Small intestine (tissue), 7 donors: ENCODE results near the gene LRFN4. TPM values are rescaled to one million over a fixed set of nuclear protein-coding genes. Genes with fewer than 3 reads are reported as not detected.
A peak's percentile ranks its signal among the peaks of the same experiment; 100 is the strongest.
"Not testable (repeated sequence)": the region's sequence is repeated elsewhere in the genome, so short reads cannot be mapped to it uniquely, and the experiment has no call there.

ENCODE experiments used
- DNase-seq, 2 donors: peaks; one replicate each; pipeline versions ENCODE4 v3.0.0 to v3.0.0-alpha.2; 2013
- FAIRE-seq: peaks from 2 replicates; lab custom pipeline; 2012; peaks lifted over from hg19 to GRCh38; lab: Jason Lieb, UNC
- H3K27ac ChIP-seq, 3 donors: one replicate each; pipeline ENCODE4 v1.5.1; 2013; ENCODE audit warnings: low read length in 2 of 3, mild to moderate bottlenecking in 2 of 3, control low read depth in 1 of 3, inconsistent platforms in 1 of 3, low read depth in 1 of 3, moderate library complexity in 1 of 3
- H3K27me3 ChIP-seq, 3 donors: one replicate each; pipeline ENCODE4 v1.6.1; 2013; ENCODE audit warnings: low read length in 3 of 3, inconsistent platforms in 1 of 3; ENCODE audit not compliant: control insufficient read depth in 3 of 3, insufficient read depth in 3 of 3
- H3K36me3 ChIP-seq, 3 donors: one replicate each; pipeline ENCODE4 v1.6.1; 2013; ENCODE audit warnings: low read length in 3 of 3, inconsistent platforms in 1 of 3, low read depth in 1 of 3, mild to moderate bottlenecking in 1 of 3, moderate library complexity in 1 of 3; ENCODE audit not compliant: control insufficient read depth in 3 of 3, insufficient read depth in 2 of 3
- H3K4me1 ChIP-seq, 3 donors: one replicate each; pipeline ENCODE4 v1.6.1; 2013; ENCODE audit warnings: low read length in 2 of 3, inconsistent platforms in 1 of 3, low read depth in 1 of 3, mild to moderate bottlenecking in 1 of 3, moderate library complexity in 1 of 3; ENCODE audit not compliant: control insufficient read depth in 3 of 3, insufficient read depth in 2 of 3
- H3K4me3 ChIP-seq, 3 donors: one replicate each; pipeline ENCODE4 v1.5.1; 2013; ENCODE audit warnings: low read length in 3 of 3, control low read depth in 1 of 3, inconsistent platforms in 1 of 3, low read depth in 1 of 3, mild to moderate bottlenecking in 1 of 3, moderate library complexity in 1 of 3
- H3K9me3 ChIP-seq, 2 donors: one replicate each; pipeline ENCODE4 v1.6.1; 2013; ENCODE audit warnings: low read depth in 1 of 2, low read length in 1 of 2; ENCODE audit not compliant: control insufficient read depth in 2 of 2, insufficient read depth in 1 of 2
- WGBS, 3 donors: extraction: QIAGEN DNeasy Blood & Tissue Kit; methylation state at CpG; one replicate each; pipeline ENCODE4 v1.1.7; 2013; 5-methylcytosine and 5-hydroxymethylcytosine counted together
- polyA plus RNA-seq, 4 donors: library from polyadenylated mRNA; stranded (reverse) in 3 of 4; unstranded in 1 of 4; fragments of 200-250 nt in 3 of 4; fragments of 120-200 nt in 1 of 4; gene quantifications; one replicate each; pipeline versions ENCODE4 v1.2.1 to v1.2.3, GENCODE V29; 2013
- donor health status: healthy with polysubstance abuse.
- donor health status: control.
- donor health status: control.
- donor health status: Bipolar disorder and iron deficiency.
- donor health status: healthy.

The LRFN4 gene
- polyA plus RNA-seq, 4 donors = 1.4 to 12.2 (median 6.2) TPM

- H3K4me3 ChIP-seq = no peak overlapping the region
- no peaks in the 10 kb centered on the region for H3K4me1 ChIP-seq
- no peaks in the 10 kb centered on the region for H3K27me3 ChIP-seq
- DNase-seq (no peak), FAIRE-seq (no peak)
- no peak overlapping the region for H3K27ac ChIP-seq
- no peaks in the 10 kb centered on the region for H3K9me3 ChIP-seq
- WGBS, 3 donors = 74 to 89% (median 85%) methylated on average over 3 of the region's 3 CpGs
- H3K36me3 ChIP-seq = peaks cover 0 to 21% (median 5%) of the 10 kb centered on the region in 3 donors
These were observed 36.0 kb upstream of the LRFN4 start for GRCh38 chr11:66820901-66821300.

GRCh38 chr11:66823700-66824099 lies 33.2 kb upstream of the LRFN4 start:
- Histone ChIP-seq H3K36me3 (peaks cover 0 to 15% (median 6%) of the 10 kb centered on the region in 3 donors), H3K4me1 (no peaks in the 10 kb centered on the region), H3K27me3 (no peaks in the 10 kb centered on the region), H3K4me3 (no peak overlapping the region), H3K9me3 (no peaks in the 10 kb centered on the region), H3K27ac (no peak overlapping the region)
- DNase-seq (no peak), FAIRE-seq (no peak)
- WGBS, 3 donors = 93 to 97% (median 96%) methylated on average over 4 of the region's 4 CpGs

GRCh38 chr11:66824573-66824972 lies 32.3 kb upstream of the LRFN4 start:
- DNase-seq, H3K9me3 ChIP-seq, H3K27me3 ChIP-seq, H3K4me3 ChIP-seq, FAIRE-seq, H3K4me1 ChIP-seq, H3K27ac ChIP-seq: not testable (repeated sequence)
- H3K36me3 ChIP-seq = peaks cover 0 to 22% (median 7%) of the 10 kb centered on the region in 3 donors
- WGBS, 3 donors = 94 to 98% (median 97%) methylated on average over 3 of the region's 4 CpGs

- DNase-seq (no peak), FAIRE-seq (no peak)
- Histone ChIP-seq H3K4me1 (no peaks in the 10 kb centered on the region), H3K9me3 (no peaks in the 10 kb centered on the region), H3K36me3 (peaks cover 0 to 28% (median 0%) of the 10 kb centered on the region in 3 donors), H3K4me3 (no peak overlapping the region), H3K27ac (no peak overlapping the region), H3K27me3 (no peaks in the 10 kb centered on the region)
- 46 to 59% (median 54%) methylated on average over 4 of the region's 4 CpGs for WGBS, 3 donors
These were observed 22.4 kb upstream of the LRFN4 start for GRCh38 chr11:66834539-66834845.

GRCh38 chr11:66834943-66835342 lies 21.9 kb upstream of the LRFN4 start:
- Histone ChIP-seq H3K9me3 (no peaks in the 10 kb centered on the region), H3K27ac (no peak overlapping the region), H3K4me1 (no peaks in the 10 kb centered on the region), H3K4me3 (no peak overlapping the region), H3K36me3 (peaks cover 0 to 30% (median 0%) of the 10 kb centered on the region in 3 donors), H3K27me3 (no peaks in the 10 kb centered on the region)
- FAIRE-seq = no peak
- WGBS, 3 donors = 60 to 70% (median 68%) methylated on average over 5 of the region's 5 CpGs
- no peak for DNase-seq

- Histone ChIP-seq H3K36me3 (peaks cover 0 to 36% (median 0%) of the 10 kb centered on the region in 3 donors), H3K27ac (no peak overlapping the region), H3K9me3 (no peaks in the 10 kb centered on the region), H3K4me1 (no peaks in the 10 kb centered on the region), H3K27me3 (no peaks in the 10 kb centered on the region), H3K4me3 (no peak overlapping the region)
- WGBS, 3 donors = 88 to 91% (median 91%) methylated on average over 12 of the region's 12 CpGs
- no peak for FAIRE-seq
- DNase-seq = no peak
These were observed 21.0 kb upstream of the LRFN4 start for GRCh38 chr11:66835768-66836405.

GRCh38 chr11:66840317-66841091 lies 16.4 kb upstream of the LRFN4 start:
- WGBS, 3 donors = 83 to 89% (median 87%) methylated on average over 4 of the region's 4 CpGs
- peaks cover 4 to 18% (median 11%) of the 10 kb centered on the region in 3 donors for H3K4me1 ChIP-seq
- H3K4me3 ChIP-seq = no peak overlapping the region
- FAIRE-seq (no peak), DNase-seq (no peak)
- H3K9me3 ChIP-seq = no peaks in the 10 kb centered on the region
- peaks cover 0 to 42% (median 0%) of the 10 kb centered on the region in 3 donors for H3K36me3 ChIP-seq
- no peaks in the 10 kb centered on the region for H3K27me3 ChIP-seq
- H3K27ac ChIP-seq = no peak overlapping the region

GRCh38 chr11:66841861-66842260 lies 15.0 kb upstream of the LRFN4 start:
- Histone ChIP-seq H3K4me1 (peaks cover 4 to 18% (median 11%) of the 10 kb centered on the region in 3 donors), H3K27me3 (no peaks in the 10 kb centered on the region), H3K4me3 (peak overlapping the region in 1 of 3 donors; percentile 99), H3K9me3 (no peaks in the 10 kb centered on the region), H3K27ac (no peak overlapping the region), H3K36me3 (peaks cover 0 to 51% (median 0%) of the 10 kb centered on the region in 3 donors)
- FAIRE-seq (no peak), DNase-seq (no peak)
- WGBS, 3 donors = 84 to 85% (median 85%) methylated on average over 7 of the region's 7 CpGs
